GM10847 (cell line): ENCODE data around the gene DDAH2.

ENCODE experiments used
- POLR2A ChIP-seq: IDR thresholded peaks from 2 replicates; pipeline ENCODE4 v1.6.1; 2011; ENCODE audit not compliant: insufficient read length; ENCODE audit errors: extremely low read depth

Gene DDAH2

DNA sequence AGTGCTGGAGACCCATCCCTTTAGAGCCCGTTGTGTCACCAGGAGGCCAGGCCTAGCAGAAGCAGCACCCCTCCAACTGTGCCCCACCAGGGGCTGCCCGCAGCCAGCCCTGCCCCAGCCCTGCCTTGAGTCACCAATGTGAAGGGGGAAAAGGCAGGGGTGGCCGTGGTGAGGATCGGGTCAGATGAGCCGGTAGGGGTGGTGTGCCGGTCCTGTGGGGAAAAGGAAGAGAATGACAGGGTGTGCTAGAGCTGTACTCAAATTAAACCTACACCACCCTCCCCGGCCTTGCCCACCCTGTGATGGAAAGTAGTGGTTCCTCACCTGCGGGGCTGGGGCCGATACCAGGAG, 36.4 kb upstream of the DDAH2 start:
- TF ChIP-seq POLR2A, result no peak

GRCh38 chr6:31764198-31764597, 35.1 kb upstream of the DDAH2 start:
- no peak for TF ChIP-seq POLR2A

GRCh38 chr6:31763619-31763940, 34.5 kb upstream of the DDAH2 start:
- TF ChIP-seq POLR2A, result no peak

- no peak for TF ChIP-seq POLR2A
These were observed 33.9 kb upstream of the DDAH2 start for GRCh38 chr6:31762878-31763618.

DNA sequence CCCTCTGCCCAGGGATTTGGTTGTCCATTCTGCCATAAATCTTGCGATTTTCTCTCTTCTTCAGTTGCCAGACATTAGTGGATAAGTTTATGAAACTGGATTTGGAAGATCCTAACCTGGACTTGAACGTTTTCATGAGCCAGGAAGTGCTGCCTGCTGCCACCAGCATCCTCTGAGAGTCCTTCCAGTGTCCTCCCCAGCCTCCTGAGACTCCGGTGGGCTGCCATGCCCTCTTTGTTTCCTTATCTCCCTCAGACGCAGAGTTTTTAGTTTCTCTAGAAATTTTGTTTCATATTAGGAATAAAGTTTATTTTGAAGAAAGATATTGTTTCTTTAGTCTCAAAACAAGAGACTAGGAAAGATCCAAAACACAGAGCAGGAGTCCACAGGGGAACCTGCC, 33.3 kb upstream of the DDAH2 start, which contains the start of gene SAPCD1:
Gene SAPCD1, plus strand, starts transcription at position 301 of the 400 bp plus-strand sequence. CDS start 399 bp downstream, outside the sequence.
- TF ChIP-seq POLR2A, result no peak

GRCh38 chr6:31761343-31761742, 32.2 kb upstream of the DDAH2 start:
- TF ChIP-seq POLR2A, result no peak

- no peak for TF ChIP-seq POLR2A
These were observed 31.7 kb upstream of the DDAH2 start for GRCh38 chr6:31760790-31761189.

DNA sequence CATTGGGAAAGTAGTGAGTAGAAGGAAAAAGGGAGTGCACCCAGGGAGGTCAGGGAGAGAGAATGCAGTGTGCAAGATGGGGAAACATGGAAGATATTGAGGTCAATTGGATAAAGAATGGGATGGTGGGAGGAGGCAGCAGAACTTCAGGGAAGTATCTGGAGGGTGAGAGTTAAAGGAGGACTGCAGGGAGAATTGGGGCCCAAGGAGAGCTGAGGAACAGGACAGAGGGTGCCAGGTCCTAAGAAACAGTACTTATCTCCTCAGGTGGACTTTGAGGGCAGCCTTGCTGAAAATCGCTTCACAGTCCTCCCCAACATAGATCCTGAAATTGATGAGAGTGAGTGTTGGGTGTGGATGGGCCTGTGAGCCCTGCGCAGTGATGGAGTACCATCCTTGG, 29.2 kb upstream of the DDAH2 start:
- TF ChIP-seq POLR2A, result no peak

DNA sequence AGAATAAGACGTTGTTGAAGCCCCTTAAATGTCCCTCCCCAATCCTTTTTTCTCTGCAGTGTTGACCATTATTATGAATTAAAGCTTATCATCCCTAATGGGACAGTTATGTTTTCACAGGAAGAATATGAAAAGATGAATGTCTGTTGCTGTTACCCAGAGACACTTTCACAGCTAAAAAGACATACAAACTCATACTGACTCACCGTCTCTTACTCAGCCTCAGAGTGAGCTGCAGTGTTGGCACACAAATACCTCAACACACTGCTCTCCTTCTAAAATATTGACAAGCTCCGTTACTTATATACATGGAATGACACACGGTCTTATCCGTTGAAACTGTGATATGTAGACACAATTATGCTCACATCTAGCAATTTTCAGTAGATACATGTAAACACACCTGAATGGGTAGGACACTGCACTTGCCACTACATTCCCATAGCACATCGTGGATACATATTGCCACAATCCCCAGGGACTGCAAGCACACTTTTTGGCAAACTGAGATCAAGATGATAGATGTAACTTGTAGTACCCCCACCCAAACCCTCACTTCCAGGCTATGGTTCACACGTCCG, 23.7 kb upstream of the DDAH2 start:
- TF ChIP-seq POLR2A, result no peak

GRCh38 chr6:31750411-31751022, 21.4 kb upstream of the DDAH2 start:
- no peak for TF ChIP-seq POLR2A

- TF ChIP-seq POLR2A, result no peak
These were observed 20.4 kb upstream of the DDAH2 start for GRCh38 chr6:31749301-31750036.

GRCh38 chr6:31744422-31744821, 15.3 kb upstream of the DDAH2 start:
- TF ChIP-seq POLR2A, result no peak

GRCh38 chr6:31742894-31743293, 13.8 kb upstream of the DDAH2 start:
- no peak for TF ChIP-seq POLR2A

GRCh38 chr6:31741815-31742214, 12.7 kb upstream of the DDAH2 start:
- TF ChIP-seq POLR2A, result no peak

DNA sequence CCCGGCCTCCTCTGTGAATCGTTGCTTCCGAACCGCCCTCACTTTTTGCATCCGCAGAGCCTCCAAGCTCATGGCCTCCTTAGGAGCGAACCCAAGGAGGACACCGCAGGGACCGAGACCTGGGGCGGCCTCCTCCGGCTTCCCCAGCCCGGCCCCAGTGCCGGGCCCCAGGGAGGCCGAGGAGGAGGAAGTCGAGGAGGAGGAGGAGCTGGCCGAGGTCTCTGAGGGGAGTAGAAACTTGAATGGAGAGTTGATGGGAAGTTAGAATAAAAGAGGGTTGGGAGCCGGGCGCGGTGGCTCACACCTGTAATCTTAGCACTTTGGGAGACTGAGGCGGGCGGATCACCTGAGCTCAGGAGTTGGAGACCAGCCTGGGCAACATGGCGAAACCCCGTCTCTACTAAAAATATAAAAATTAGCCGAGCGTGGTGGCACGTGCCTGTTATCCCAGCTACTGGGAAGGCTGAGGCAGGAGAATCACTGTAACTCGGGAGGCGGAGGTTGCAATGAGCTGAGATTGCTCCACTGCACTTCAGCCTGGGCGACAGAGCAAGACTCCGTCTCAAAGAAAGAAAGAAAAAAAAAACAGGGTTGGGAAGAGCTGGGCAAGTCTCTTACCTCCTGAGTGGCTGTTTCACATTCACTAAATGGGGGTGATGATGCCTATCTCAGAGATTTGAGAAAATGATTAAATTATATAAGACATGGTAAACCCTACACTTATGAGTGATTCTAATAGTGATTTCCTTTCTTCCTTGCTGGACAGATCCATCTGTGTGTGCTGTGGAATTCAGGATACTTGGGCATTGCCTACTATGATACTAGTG, 11.5 kb upstream of the DDAH2 start:
- no peak for TF ChIP-seq POLR2A
